GM19025 (cell line): ENCODE measurements around the gene APPL2.

Experiments
- ATAC-seq: cut with Tn5 transposase; IDR thresholded peaks from one replicate; pipeline ENCODE4 v1.9.1; 2021; ENCODE audit warnings: mild to moderate bottlenecking, low read depth, moderate library complexity; ENCODE audit not compliant: unreplicated experiment

APPL2 gene

GRCh38 chr12:105223884-105224283 is 12.1 kb downstream of the APPL2 start:
- ATAC-seq, result no peak

- ATAC-seq, result no peak
Measured at GRCh38 chr12:105223352-105223845, 12.6 kb downstream of the APPL2 start.

- no peak for ATAC-seq
Measured at GRCh38 chr12:105222726-105223351, 13.1 kb downstream of the APPL2 start.

GRCh38 chr12:105222284-105222655 is 13.7 kb downstream of the APPL2 start:
- ATAC-seq, result no peak

GRCh38 chr12:105221583-105222283 is 14.2 kb downstream of the APPL2 start:
- no peak for ATAC-seq

- ATAC-seq, result no peak
Measured at GRCh38 chr12:105220929-105221290, 15.1 kb downstream of the APPL2 start.

GRCh38 chr12:105220150-105220928 is 15.6 kb downstream of the APPL2 start:
- no peak for ATAC-seq

GRCh38 chr12:105219261-105220028 is 16.5 kb downstream of the APPL2 start:
- ATAC-seq, result no peak

- ATAC-seq, result no peak
Measured at GRCh38 chr12:105218434-105218833, 17.5 kb downstream of the APPL2 start.

- no peak for ATAC-seq
Measured at GRCh38 chr12:105214670-105215375, 21.2 kb downstream of the APPL2 start.

- ATAC-seq, result no peak
Measured at GRCh38 chr12:105214148-105214547, 21.8 kb downstream of the APPL2 start.

- ATAC-seq, result no peak
Measured at GRCh38 chr12:105212438-105212837, 23.5 kb downstream of the APPL2 start.

GRCh38 chr12:105209091-105209490 is 26.9 kb downstream of the APPL2 start:
- no peak for ATAC-seq

GRCh38 chr12:105206686-105207374 is 29.1 kb downstream of the APPL2 start:
- ATAC-seq, result no peak

- no peak for ATAC-seq
Measured at GRCh38 chr12:105205322-105206048, 30.5 kb downstream of the APPL2 start.

GRCh38 chr12:105204916-105205315 is 31.1 kb downstream of the APPL2 start:
- ATAC-seq, result no peak

GRCh38 chr12:105204127-105204526 is 31.8 kb downstream of the APPL2 start:
- ATAC-seq, result no peak

- ATAC-seq, result no peak
Measured at GRCh38 chr12:105202202-105202601, 33.8 kb downstream of the APPL2 start.

GRCh38 chr12:105201299-105201698 is 34.7 kb downstream of the APPL2 start:
- no peak for ATAC-seq
